RCC 7860 (cell line): ENCODE measurements around the gene DNMBP.
"Not testable (repeated sequence)": the region's sequence is repeated elsewhere in the genome, so short reads cannot be mapped to it uniquely, and the experiment has no call there.

Experiments
- DNase-seq: peaks from one replicate; pipeline ENCODE4 v3.0.0-alpha.2; 2015; ENCODE audit warnings: low spot score
- FAIRE-seq: peaks from 2 replicates; lab custom pipeline; 2012; peaks lifted over from hg19 to GRCh38; lab: Jason Lieb, UNC

The DNMBP gene

DNA sequence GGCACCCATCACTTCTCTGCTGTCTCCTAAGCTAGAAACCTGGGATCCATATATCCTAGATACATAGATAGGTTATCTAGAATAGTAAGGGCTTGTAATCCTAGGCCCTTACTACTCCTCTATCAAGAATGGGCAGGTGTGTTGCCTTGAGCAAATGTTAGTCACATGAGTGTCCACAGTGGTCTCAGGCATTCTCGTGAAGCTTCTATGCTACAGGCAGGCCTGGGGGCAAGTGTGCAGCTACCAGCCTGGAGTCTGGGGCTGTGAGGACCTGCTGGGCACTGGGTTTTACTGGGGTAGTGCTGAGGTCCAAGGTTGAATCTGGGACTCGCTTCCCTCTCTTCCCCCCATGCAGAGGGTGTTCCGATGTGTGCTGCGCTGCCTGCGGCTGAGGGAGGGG, 135.9 kb downstream of the DNMBP start:
- FAIRE-seq: no peak
- DNase-seq: no peak

DNA sequence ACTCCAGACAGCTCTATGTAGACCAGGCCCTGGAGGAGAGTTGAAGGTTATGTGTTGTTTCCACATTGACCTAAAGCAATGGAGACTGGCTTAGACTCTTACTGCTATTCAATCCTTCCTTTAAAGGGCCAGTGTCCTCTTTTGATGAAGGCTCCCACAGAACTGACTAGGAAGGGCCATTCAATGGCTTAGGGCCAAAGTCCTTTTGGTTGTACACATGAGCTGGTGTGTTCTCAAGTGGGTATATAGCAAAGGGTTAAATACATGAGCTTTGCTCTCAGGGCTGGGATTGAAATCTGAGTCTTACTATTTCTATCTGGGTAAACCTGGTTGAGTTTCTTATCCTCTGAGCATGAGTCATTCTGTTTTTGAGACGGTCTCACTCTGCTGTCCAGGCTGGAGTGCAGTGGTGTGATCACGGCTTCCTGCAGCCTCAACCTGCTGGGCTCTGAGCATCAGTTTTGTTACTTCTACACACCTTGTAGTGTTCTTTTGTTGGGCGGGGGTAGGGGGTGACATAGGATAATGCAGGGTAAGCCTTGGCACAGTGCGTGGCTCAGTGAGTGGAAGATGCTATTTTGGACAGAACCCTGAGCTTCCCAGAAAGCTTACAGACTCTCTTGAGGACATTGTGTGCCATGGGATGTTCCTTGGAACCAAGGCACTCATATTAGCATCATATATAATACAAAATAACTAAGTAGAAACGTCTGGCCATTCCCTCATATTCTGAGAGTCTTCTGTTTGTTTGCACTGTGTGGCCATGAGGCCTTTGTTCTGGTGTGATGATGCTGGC, 137.2 kb downstream of the DNMBP start:
- no peak for DNase-seq

DNA sequence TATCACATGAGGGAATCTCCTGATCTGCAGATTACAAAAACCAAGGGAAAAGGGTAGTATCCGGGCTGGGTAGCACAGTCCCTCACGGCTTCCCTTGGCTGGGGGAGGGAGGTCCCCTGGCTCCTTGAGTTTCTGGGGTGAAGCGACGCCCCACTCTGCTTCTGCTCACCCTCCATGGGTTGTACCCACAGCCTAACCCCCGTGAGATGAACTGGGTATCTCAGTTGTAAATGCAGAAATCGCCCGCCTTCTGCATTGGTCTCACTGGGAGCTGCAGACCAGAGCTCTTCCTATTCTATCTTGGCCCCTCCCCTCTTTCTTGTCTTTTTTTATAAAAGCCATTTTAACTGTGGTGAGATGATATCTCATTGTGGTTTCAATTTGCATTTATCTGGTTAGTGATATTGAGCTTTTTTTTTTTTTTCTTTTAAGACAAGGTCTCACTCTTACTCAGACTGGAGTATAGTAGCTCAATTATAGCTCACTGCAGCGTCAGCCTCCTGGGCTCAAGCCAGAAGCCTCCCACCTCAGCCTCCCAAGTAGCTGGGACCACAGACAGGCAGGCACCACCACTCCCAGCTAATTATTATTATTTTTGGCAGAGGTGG, 139.5 kb downstream of the DNMBP start:
- FAIRE-seq (no peak), DNase-seq (no peak)

More for the DNA sequence above, 137.2 kb downstream of the DNMBP start:
- FAIRE-seq: no peak

DNA sequence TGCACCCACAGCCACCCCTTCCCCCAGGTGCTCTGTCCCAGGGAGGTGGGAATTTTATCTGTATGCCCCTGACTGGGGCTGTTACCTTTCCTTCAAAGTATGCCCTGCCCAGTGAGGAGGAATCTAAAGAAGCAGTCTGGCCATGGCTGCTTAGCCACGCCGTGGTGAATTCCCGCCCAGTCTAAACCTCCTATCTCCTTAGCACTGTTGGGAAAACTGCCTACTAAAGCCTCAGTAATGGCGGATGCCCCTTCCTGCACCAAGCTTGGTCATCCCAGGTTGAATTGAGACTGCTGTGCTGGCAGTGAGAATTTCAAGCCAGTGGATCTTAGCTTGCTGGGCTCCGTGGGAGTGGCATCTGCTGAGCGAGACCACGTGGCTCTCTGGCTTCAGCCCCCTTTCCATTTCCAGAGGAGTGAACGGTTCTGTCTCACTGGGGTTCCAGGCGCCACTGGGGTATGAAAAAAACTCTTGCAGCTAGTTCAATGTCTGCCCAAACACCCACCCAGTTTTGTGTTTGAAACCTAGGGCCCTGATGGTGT, 140.1 kb downstream of the DNMBP start:
- DNase-seq: no peak
- FAIRE-seq: no peak

DNA sequence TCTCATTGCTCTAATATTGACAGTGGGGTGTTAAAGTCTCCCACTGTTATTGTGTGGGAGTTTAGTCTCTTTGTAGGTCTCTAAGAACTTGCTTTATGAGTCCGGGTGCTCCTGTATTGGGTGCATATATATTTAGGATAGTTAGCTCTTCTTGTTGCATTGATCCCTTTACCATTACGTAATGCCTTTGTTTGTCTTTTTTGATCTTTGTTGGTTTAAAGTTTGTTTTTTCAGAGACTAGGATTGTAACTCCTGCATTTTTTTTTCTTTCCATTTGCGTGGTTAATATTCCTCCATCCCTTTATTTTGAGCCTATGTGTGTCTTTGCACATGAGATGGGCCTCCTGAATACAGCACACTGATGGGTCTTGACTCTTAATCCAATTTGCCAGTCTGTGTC, 142.5 kb downstream of the DNMBP start:
- not testable (repeated sequence) for FAIRE-seq, DNase-seq

DNA sequence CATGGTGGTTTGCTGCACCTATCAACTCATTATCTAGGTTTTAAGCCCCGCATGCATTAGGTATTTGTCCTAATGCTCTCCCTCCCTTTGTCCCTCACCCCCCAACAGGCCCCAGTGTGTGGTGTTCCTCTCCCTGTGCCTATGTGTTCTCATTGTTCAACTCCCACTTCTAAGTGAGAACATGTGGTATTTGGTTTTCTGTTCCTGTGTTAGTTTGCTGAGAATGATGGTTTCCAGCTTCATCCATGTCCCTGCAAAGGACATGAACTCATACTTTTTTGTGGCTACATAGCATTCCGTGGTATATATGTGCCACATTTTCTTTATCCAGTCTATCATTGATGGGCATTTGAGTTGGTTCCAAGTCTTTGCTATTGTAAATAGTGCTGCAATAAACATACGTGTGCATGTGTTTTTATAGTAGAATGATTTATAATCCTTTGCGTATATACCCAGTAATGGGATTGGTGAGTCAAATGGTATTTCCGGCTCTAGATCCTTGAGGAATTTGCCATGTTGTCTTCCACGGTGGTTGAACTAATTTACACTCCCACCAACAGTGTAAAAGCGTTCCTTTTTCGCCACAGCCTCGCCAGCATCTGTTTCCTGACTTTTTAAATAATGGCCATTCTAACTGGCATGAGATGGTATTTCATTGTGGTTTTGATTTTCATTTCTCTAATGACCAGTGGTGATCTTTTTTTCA, 146.1 kb downstream of the DNMBP start:
- DNase-seq, FAIRE-seq: not testable (repeated sequence)

- DNase-seq (no peak), FAIRE-seq (no peak)
These were observed 149.3 kb downstream of the DNMBP start for GRCh38 chr10:99860466-99860865.

DNA sequence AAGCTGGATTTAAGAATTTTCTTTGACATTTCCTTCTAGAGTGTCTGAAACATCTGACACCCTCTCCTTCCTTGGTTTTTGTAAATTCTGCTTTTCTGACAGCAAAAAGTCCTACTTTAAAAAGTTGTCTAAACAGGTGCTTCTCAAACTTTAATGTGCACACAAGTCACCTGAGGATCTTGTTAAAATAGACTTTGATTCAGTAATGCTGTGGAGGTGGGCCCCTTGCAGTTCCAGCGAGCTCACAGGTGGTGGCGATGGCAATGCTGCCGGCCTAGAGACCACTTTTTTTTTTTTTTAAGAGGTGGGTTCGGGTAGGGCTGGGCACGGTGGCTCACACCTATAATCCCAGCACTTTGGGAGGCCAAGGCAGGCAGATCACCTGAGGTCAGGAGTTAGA, 150.2 kb downstream of the DNMBP start:
- DNase-seq (no peak), FAIRE-seq (no peak)

DNA sequence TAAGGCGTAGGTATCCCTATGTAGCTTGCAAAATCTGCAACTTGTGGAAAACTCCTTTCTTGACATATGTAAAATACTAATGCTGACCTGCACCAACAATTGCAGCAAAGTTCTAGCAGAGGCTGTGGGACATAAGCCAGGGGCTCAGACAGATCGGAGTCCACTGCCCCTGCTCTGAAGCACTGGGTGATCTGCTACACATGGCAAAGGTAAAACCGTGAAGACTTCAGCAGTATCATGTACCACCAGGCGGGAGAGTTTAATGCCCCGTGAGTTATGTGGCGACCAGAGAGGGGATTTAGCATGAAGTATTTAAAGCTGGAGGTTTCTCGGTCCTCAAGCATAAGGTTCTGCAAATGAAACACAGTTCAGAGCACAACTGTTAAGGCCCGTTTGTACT, 150.9 kb downstream of the DNMBP start:
- no peak for DNase-seq
- no peak for FAIRE-seq

GRCh38 chr10:99855479-99856071, 154.2 kb downstream of the DNMBP start:
- FAIRE-seq: no peak
- DNase-seq: no peak

- DNase-seq (no peak), FAIRE-seq (no peak)
These were observed 154.9 kb downstream of the DNMBP start for GRCh38 chr10:99854860-99855259.

DNA sequence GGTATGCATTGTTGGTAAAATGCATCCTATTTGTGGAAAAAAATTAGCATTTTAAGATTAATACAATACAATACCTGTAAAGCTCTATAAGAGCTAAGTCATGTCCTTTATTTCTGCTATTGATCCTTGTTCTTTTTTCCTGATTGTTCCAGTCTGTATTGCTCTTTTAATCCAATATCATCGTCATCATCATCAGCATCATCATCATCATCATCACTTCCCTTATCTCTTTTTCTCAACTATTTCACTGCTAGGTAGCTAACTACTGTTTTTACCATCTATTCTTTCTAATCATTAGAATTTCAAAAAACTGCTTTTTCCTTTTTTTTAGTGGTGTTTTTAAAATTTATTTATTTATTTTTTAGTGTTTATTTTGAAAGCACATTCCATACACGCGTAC, 156.1 kb downstream of the DNMBP start:
- FAIRE-seq (no peak), DNase-seq (no peak)

- no peak for FAIRE-seq
- DNase-seq: no peak
These were observed 157.1 kb downstream of the DNMBP start for GRCh38 chr10:99852481-99853213.

GRCh38 chr10:99851825-99852224, 157.9 kb downstream of the DNMBP start:
- no peak for DNase-seq
- FAIRE-seq: no peak

DNA sequence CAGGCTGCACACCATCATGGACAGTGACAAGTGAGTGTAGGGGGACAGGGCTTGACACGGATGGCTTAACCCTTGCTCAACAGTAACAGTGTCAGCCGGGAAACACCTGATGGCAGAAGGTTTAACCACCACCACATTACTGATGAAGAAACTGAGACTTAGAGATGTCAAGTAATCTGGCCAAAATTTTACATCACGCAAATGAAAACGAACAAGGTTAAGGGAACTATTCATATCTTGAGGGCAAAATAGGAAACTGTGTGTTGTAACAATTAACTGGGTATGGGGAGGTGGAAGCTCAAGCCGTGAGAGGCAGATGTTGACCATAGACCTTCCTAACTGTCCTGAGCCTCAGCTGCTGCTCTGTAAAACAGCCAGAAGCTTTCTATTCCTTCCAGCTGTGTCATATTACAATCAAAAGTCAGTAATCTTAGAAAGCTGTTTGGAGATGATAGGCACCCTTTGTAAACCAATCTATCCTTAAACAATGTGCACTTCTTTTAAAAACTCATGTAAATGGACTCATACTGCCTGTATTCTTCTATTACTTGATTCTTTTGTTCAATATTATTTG, 158.9 kb downstream of the DNMBP start:
- no peak for FAIRE-seq

DNA sequence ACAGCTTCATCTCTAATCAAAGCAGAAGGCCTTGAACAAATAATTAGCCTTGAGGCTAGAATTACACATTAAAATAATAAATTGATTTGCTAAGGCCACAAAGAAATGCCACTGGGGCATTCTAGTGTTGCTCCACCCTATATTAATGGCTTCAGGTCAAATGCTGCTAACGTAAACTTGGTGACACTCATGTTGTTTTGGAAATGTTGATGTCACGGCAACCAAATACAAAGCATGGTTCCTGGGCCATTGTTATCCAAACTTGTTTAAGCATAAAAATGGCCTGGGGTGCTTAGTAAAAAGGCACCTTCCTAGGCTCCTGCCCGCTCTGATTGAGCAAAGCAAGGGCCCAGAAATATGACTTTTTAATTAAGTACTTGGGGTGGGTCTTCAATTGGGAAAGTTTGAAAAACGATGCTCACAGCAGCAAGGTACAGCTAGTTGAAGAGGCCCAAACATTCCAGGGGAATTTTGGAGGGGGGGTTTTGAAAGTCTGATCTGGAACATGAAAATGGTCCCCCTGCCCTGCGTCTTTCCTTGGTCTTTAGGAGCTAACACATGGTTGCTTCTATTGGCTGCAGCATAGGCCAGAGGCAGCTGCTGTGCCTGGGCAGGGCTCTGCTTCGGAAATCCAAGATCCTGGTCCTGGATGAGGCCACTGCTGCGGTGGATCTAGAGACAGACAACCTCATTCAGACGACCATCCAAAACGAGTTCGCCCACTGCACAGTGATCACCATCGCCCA, 159.6 kb downstream of the DNMBP start:
- FAIRE-seq: no peak
- no peak for DNase-seq

More for the DNA sequence above, 158.9 kb downstream of the DNMBP start:
- no peak for DNase-seq

DNA sequence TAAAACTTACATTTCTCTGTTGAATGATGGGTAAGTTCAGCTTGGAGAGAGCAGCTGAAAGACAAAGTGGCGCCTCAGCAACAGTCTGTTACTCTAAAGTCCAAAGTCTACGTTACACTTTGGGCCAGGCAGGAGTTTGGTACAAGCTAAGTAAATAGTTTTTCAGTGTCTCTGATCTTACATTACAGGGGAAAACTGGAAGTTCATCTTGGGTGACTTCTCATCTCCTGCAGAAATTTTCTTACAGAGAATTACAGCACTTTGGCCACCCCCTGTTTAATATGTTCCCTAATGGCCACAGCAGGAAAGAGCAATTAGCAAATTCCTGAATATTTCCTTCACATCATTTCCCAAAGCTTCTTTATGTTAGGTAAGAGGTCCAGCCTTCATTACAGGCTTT, 160.2 kb downstream of the DNMBP start:
- FAIRE-seq (no peak), DNase-seq (no peak)

GRCh38 chr10:99849057-99849456, 160.7 kb downstream of the DNMBP start:
- FAIRE-seq: no peak
- no peak for DNase-seq

DNA sequence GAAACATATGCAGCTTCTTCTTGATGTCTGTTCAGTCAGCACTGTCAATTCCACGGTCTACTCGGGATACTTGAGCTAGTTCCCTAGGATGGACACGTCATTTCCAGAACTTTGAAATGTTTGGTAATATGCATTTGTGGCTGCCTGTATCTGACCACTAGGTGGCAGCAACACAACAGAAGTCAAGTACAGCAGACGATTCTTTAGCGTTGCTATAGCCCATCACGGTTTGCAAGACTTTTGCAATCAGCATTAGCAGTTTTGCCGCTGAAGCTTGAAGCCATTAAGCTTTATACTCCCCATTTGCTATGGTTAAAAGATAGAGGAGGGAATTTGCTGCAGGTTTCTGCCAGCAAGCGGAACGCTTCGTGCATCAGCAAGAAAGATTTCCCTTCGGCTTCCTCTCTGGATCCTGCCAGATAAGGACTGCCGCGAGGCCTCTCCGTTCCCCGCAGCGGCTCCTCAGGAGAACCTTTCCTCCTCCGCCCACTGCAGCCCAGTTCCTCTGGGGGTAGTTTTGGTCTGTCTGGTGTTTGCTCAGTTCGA, 163.8 kb downstream of the DNMBP start:
- FAIRE-seq (peak; percentile 72), DNase-seq (peak; percentile 79)
